Heart right ventricle (tissue), 16 donors: Measurements from ENCODE around the gene DOCK10. TPM values are rescaled to one million over a fixed set of nuclear protein-coding genes. Genes with fewer than 3 reads are reported as not detected.

ENCODE experiments used
- ATAC-seq, 8 donors: fragments of 200-7000 bp; cut with Tn5 transposase; one replicate each; pipeline ENCODE4 v1.9.1; 2020; ENCODE audit warnings: mild to moderate bottlenecking in 8 of 8, moderate library complexity in 8 of 8, moderate number of reproducible peaks in 1 of 8
- DNase-seq, 2 donors: peaks; one replicate each; pipeline ENCODE4 v3.0.0-alpha.2; 2020
- H3K27ac ChIP-seq, 10 donors: fragments of 200-600 bp; sonication (generic) in 2 of 10; one replicate each; pipeline versions ENCODE4 v1.5.0 to v1.8.0; 2020 to 2022; ENCODE audit warnings: mild to moderate bottlenecking in 3 of 10
- H3K27me3 ChIP-seq, 7 donors: fragments of 200-600 bp; one replicate each; pipeline ENCODE4 v1.8.0; 2021 to 2022; ENCODE audit warnings: mild to moderate bottlenecking in 2 of 7
- H3K36me3 ChIP-seq, 9 donors: fragments of 200-600 bp; sonication (generic) in 1 of 9; one replicate each; pipeline versions ENCODE4 v1.5.0 to v1.8.0; 2020 to 2022; ENCODE audit warnings: mild to moderate bottlenecking in 2 of 9
- H3K4me1 ChIP-seq, 9 donors: fragments of 200-600 bp; sonication (generic) in 1 of 9; one replicate each; pipeline versions ENCODE4 v1.5.0 to v1.8.0; 2020 to 2022; ENCODE audit warnings: mild to moderate bottlenecking in 4 of 9
- H3K4me3 ChIP-seq, 10 donors: fragments of 200-600 bp; sonication (generic) in 2 of 10; one replicate each; pipeline versions ENCODE4 v1.5.0 to v1.8.0; 2020 to 2022; ENCODE audit warnings: mild to moderate bottlenecking in 7 of 10, moderate library complexity in 2 of 10
- H3K9me3 ChIP-seq, 11 donors: fragments of 200-600 bp in 10 of 11; sonication (generic) in 2 of 11; one replicate each; pipeline versions ENCODE4 v1.5.0 to v1.8.0; 2013 to 2022; ENCODE audit warnings: mild to moderate bottlenecking in 2 of 11, control low read depth in 1 of 11, moderate library complexity in 1 of 11
- CTCF ChIP-seq, 9 donors: fragments of 200-600 bp; sonication (generic) in 2 of 9; IDR thresholded peaks; one replicate each; pipeline versions ENCODE4 v1.5.0 to v1.8.0; 2021 to 2022; ENCODE audit warnings: antibody characterized with exemption in 9 of 9, mild to moderate bottlenecking in 5 of 9, moderate library complexity in 1 of 9
- WGBS, 2 donors: extraction: QIAGEN DNeasy Blood & Tissue Kit; methylation state at CpG; one replicate each; pipeline ENCODE4 v1.1.7; 2013; ENCODE audit warnings: inconsistent platforms in 1 of 2; 5-methylcytosine and 5-hydroxymethylcytosine counted together
- intact Hi-C, 10 donors: fragments of 100-400 bp; cut with DNase I; formaldehyde crosslinking; loops; one replicate each; pipeline versions ENCODE4 v1.11.1 to v1.14.2; 2022
- polyA plus RNA-seq, 2 donors: library from polyadenylated mRNA; stranded (reverse); fragments of 200-250 nt; gene quantifications; one replicate each; pipeline ENCODE4 v1.2.3, GENCODE V29; 2013
- total RNA-seq, 10 donors: library from RNA; stranded (reverse); fragmentation: NEBNext Ultra II Directional in 3 of 10; extraction: Animal tissue kit (Norgen Biotek cat#: 25700) in 3 of 10; gene quantifications; one replicate each; pipeline versions ENCODE4 v1.2.1 to v1.2.4, GENCODE V29; 2021 to 2023
- donor health status: Arrhythmogenic right ventricular cardiomyopathy.
- donor health status: ischemic (EF 13 %, LVEDD 7.1; RV severe dilation, severe dysfunction).
- donor health status: healthy with polysubstance abuse.
- donor health status: DM: no; HTN: yes; CAD: no.
- donor health status: DM: no; HTN: no; CAD: no.
- donor health status: ischemic (EF 25% LVEDD 6.9; RV normal size, moderate dysfunction).
- donor health status: ischemic (EF 25% LVEDD 5.7; RV mildly dilated, moderate dysfunction).
- donor health status: healthy.
- donor health status: DM: yes; HTN: yes; CAD: no.
- donor health status: Ischemic cardiomyopathy.
- donor health status: ischemic (EF 35%, LVEDD 5.7; RV mildly dilated, moderate dysfunction).
- donor health status: nonischemic (EF 11% LVEDD 7.7; RV severe dilation, severe dysfunction).
- donor health status: DM: yes; HTN: yes; CAD: no.
- donor health status: PGD.
- donor health status: ischemic (EF 29% LVEDD 5.4; RV normal size, mild dysfunction).
- donor health status: nonischemic (EF 23%, LVEDD 6.1; RV moderate dilation, normal function).

The DOCK10 gene
- total and polyA plus RNA-seq, 12 donors = 0.77 to 18.9 (median 1.4) TPM

GRCh38 chr2:225032246-225032645 is 10.0 kb downstream of the DOCK10 start:
- H3K9me3 ChIP-seq = no peaks in the 10 kb centered on the region
- intact Hi-C loops = no loop called here
- H3K27me3 ChIP-seq = no peaks in the 10 kb centered on the region
- ATAC-seq = no peak
- H3K36me3 ChIP-seq = no peaks in the 10 kb centered on the region
- H3K27ac ChIP-seq = no peak overlapping the region
- no peak for DNase-seq
- TF ChIP-seq CTCF (IDR thresholded peaks at IDR 0.05) = no peak
- peaks cover 0 to 10% (median 0%) of the 10 kb centered on the region in 9 donors for H3K4me1 ChIP-seq
- H3K4me3 ChIP-seq = no peak overlapping the region

DNA sequence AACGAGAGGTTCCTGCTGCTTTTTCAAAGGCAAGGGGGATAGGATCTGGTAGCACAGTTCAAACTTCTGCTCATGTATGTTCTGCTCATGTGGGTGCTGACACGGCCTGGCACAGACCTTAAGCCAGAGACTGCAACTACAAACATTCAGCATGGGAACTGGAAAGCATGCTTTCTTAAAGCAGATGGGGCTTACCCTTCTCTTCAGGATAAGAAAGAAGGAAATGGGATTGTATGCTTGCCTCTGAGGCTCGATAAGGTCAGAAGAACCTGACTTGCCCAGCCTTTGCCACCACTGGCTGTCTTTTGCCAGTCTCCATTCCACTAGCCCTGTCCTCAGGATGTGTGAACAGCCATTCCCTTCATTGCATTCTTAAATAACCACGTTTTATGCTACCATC is 10.7 kb downstream of the DOCK10 start:
- no peak for ATAC-seq
- H3K36me3 ChIP-seq = no peaks in the 10 kb centered on the region
- intact Hi-C loops = no loop called here
- TF ChIP-seq CTCF (IDR thresholded peaks at IDR 0.05) = no peak
- 70 to 73% methylated on average over 4 of the region's 4 CpGs for WGBS, 2 donors
- no peaks in the 10 kb centered on the region for H3K27me3 ChIP-seq
- no peak overlapping the region for H3K4me3 ChIP-seq
- no peak overlapping the region for H3K27ac ChIP-seq
- peaks cover 0 to 15% (median 0%) of the 10 kb centered on the region in 9 donors for H3K4me1 ChIP-seq
- no peaks in the 10 kb centered on the region for H3K9me3 ChIP-seq
- DNase-seq = no peak

DNA sequence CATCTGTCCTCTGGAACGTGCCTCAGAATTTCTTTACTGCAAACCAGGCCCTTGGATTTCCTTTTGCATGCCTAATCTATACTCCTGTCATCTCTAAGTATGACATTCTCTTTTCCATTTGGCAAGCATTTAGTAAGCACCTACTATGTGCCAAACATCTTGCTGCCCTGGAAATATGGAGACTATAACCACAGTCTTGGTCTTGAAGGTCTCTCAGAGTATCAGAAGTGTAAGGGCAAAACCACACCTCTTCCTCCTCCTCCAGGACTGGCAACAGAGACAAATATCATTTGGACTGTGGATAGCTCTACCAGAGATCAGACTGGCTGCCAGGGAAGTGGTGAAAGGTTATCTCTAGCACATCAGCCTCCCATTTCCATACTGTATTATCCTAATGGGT is 11.4 kb downstream of the DOCK10 start:
- H3K4me3 ChIP-seq = no peak overlapping the region
- no peak overlapping the region for H3K27ac ChIP-seq
- no peaks in the 10 kb centered on the region for H3K27me3 ChIP-seq
- WGBS, 2 donors = 93 to 94% methylated on average over 1 of the region's 1 CpG
- H3K36me3 ChIP-seq = no peaks in the 10 kb centered on the region
- no peak for TF ChIP-seq CTCF (IDR thresholded peaks at IDR 0.05)
- intact Hi-C loops = no loop called here
- no peak for DNase-seq
- ATAC-seq = no peak
- H3K9me3 ChIP-seq = no peaks in the 10 kb centered on the region
- H3K4me1 ChIP-seq = peaks cover 0 to 22% (median 0%) of the 10 kb centered on the region in 9 donors

- peaks cover 0 to 29% (median 0%) of the 10 kb centered on the region in 9 donors for H3K4me1 ChIP-seq
- TF ChIP-seq CTCF (IDR thresholded peaks at IDR 0.05) = no peak
- H3K27ac ChIP-seq = no peak overlapping the region
- no peaks in the 10 kb centered on the region for H3K27me3 ChIP-seq
- no peaks in the 10 kb centered on the region for H3K9me3 ChIP-seq
- no peak for DNase-seq
- WGBS, 2 donors = 80 to 87% methylated on average over 8 of the region's 8 CpGs
- intact Hi-C loops = no loop called here
- H3K4me3 ChIP-seq = no peak overlapping the region
- no peak for ATAC-seq
- H3K36me3 ChIP-seq = no peaks in the 10 kb centered on the region
Measured at GRCh38 chr2:225030203-225030602, 12.1 kb downstream of the DOCK10 start.

DNA sequence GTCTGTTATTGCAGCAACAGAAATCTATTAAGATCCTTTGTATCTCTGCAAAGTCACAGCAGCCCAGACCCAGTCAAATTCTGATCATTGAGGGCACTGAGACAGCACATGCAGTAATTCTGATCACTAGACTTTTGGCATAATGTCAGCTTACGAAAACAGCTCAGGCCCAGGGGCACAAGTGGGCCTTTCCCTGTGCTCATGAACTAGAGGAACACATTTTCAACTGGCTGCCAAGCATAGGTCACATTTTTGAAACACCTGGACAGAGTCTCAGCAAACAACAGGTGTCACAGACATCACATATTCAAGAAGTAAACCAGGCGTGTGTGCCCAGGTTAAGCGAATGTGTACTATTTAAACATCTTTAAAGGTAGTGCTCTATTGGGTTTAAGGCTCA is 13.7 kb downstream of the DOCK10 start:
- no peak for TF ChIP-seq CTCF (IDR thresholded peaks at IDR 0.05)
- no peaks in the 10 kb centered on the region for H3K9me3 ChIP-seq
- no peaks in the 10 kb centered on the region for H3K36me3 ChIP-seq
- intact Hi-C loops = no loop called here
- H3K27ac ChIP-seq = no peak overlapping the region
- WGBS, 2 donors = 91 to 96% methylated on average over 3 of the region's 3 CpGs
- H3K27me3 ChIP-seq = no peaks in the 10 kb centered on the region
- peaks cover 0 to 31% (median 0%) of the 10 kb centered on the region in 9 donors for H3K4me1 ChIP-seq
- H3K4me3 ChIP-seq = no peak overlapping the region
- ATAC-seq = no peak
- DNase-seq = no peak
